GM12878 (cell line): Measurements from ENCODE around the gene HOXD10. TPM values are rescaled to one million over a fixed set of nuclear protein-coding genes. Genes with fewer than 3 reads are reported as not detected.
A peak's percentile ranks its signal among the peaks of the same experiment; 100 is the strongest.

ENCODE experiments used
- ATAC-seq: fragments of 200-7000 bp; cut with Tn5 transposase; 3 replicates; pipeline ENCODE4 v1.9.1; 2020; ENCODE audit warnings: mild to moderate bottlenecking, moderate library complexity
- BruUV-seq: library from RNA; stranded (reverse); fragments of 400-500 nt; replicated peaks from 2 replicates; lab custom pipeline; 2021; lab: Mats Ljungman, UMichigan
- CTCF ChIA-PET: fragments of 300-600 bp; sonication (Branson Sonifier 250); formaldehyde crosslinking; extraction: SDS; loops from one replicate; lab custom pipeline; 2021; ENCODE audit warnings: inconsistent platforms; lab: Yijun Ruan, JAX
- POLR2A ChIA-PET: fragments of 350-600 bp; formaldehyde crosslinking; extraction: SDS; loops from one replicate; lab custom pipeline; 2021; ENCODE audit warnings: inconsistent platforms; lab: Charles Lee
- RAD21 ChIA-PET: fragments of 300-600 bp; sonication (Branson Sonifier 250); formaldehyde crosslinking; loops from one replicate; lab custom pipeline; 2023; ENCODE audit warnings: antibody characterized with exemption; ENCODE audit not compliant: unreplicated experiment; lab: Charles Lee
- SMC1A ChIA-PET: fragments of 300-600 bp; sonication (Branson Sonifier 250); formaldehyde crosslinking; loops from one replicate; lab custom pipeline; 2023; ENCODE audit not compliant: unreplicated experiment, uncharacterized antibody; lab: Charles Lee
- DNase-seq: peaks from one replicate; pipeline ENCODE4 v3.0.0-alpha.2; 2011; ENCODE audit warnings: low read depth, low spot score
- FAIRE-seq: peaks from 3 replicates; lab custom pipeline; 2011; peaks lifted over from hg19 to GRCh38; lab: Jason Lieb, UNC
- H2AFZ ChIP-seq: 2 replicates; pipeline ENCODE4 v1.6.0; 2011; ENCODE audit warnings: low read depth, low read length, control low read depth; ENCODE audit not compliant: control insufficient read depth
- H3K27ac ChIP-seq: 2 replicates; pipeline ENCODE4 v1.5.1; 2011; ENCODE audit warnings: control low read depth; ENCODE audit not compliant: control insufficient read depth, insufficient read depth
- H3K27me3 ChIP-seq, 2 experiments: replicated peaks in 1 of 2; 2 replicates each; pipeline versions ENCODE4 v1.6.0 to v1.6.1; 2011; ENCODE audit warnings: low read length in 1 of 2; ENCODE audit not compliant: control insufficient read depth in 2 of 2, insufficient read depth in 2 of 2
- H3K36me3 ChIP-seq, 2 experiments: 2 replicates each; pipeline ENCODE4 v1.5.1; 2011; ENCODE audit warnings: low read length in 1 of 2; ENCODE audit not compliant: control insufficient read depth in 2 of 2, insufficient read depth in 2 of 2
- H3K4me1 ChIP-seq: 2 replicates; pipeline ENCODE4 v1.6.1; 2011; ENCODE audit warnings: mild to moderate bottlenecking, low read length, moderate library complexity, mixed read lengths; ENCODE audit not compliant: control insufficient read depth, insufficient read depth
- H3K4me2 ChIP-seq: 2 replicates; pipeline ENCODE4 v1.6.0; 2011; ENCODE audit warnings: control low read depth; ENCODE audit not compliant: control insufficient read depth, insufficient read depth
- H3K4me3 ChIP-seq: fragments of 200-600 bp; sonication (generic); 2 replicates; pipeline ENCODE4 v1.5.1; 2016
- H3K79me2 ChIP-seq: 2 replicates; pipeline ENCODE4 v1.6.0; 2011; ENCODE audit warnings: low read length; ENCODE audit not compliant: control insufficient read depth, insufficient read depth
- H3K9ac ChIP-seq: 2 replicates; pipeline ENCODE4 v1.8.0; 2011; ENCODE audit warnings: low read length, control low read depth, mixed read lengths; ENCODE audit not compliant: control insufficient read depth, insufficient read depth
- H3K9me3 ChIP-seq: replicated peaks from 3 replicates; pipeline ENCODE4 v1.5.1; 2011; ENCODE audit warnings: mild to moderate bottlenecking, low read length; ENCODE audit not compliant: control insufficient read depth, insufficient read depth
- H4K20me1 ChIP-seq: 2 replicates; pipeline ENCODE4 v1.6.0; 2011; ENCODE audit not compliant: control insufficient read depth, insufficient read depth
- CHD2 ChIP-seq: IDR thresholded peaks from 2 replicates; pipeline ENCODE4 v1.6.1; 2011; ENCODE audit warnings: low read depth, low read length, improper control_type of control experiment, borderline replicate concordance
- CHD4 ChIP-seq: fragments of 200-600 bp; sonication (generic); IDR thresholded peaks from 2 replicates; pipeline ENCODE4 v1.6.1; 2016; ENCODE audit warnings: mild to moderate bottlenecking
- SUZ12 ChIP-seq: fragments of 200-600 bp; sonication (generic); IDR thresholded peaks from one replicate; pipeline ENCODE4 v1.6.1; 2018; ENCODE audit warnings: antibody characterized with exemption, mild to moderate bottlenecking; ENCODE audit not compliant: unreplicated experiment
- WGBS: methylation state at CpG from one replicate; pipeline ENCODE4 v1.1.6; 2016; ENCODE audit warnings: low lambda C conversion rate; ENCODE audit not compliant: insufficient replicate concordance, insufficient coverage; ENCODE audit errors: missing lambda C conversion rate; 5-methylcytosine and 5-hydroxymethylcytosine counted together
- in situ Hi-C: fragments of 300-500 bp; cut with MboI; formaldehyde crosslinking; loops from 9 replicates; pipeline ENCODE4 v1.14.3; 2018; ENCODE audit warnings: mixed read lengths
- intact Hi-C: fragments of 100-400 bp; cut with micrococcal nuclease; formaldehyde crosslinking; loops from one replicate; pipeline ENCODE4 v1.14.2; 2022; ENCODE audit not compliant: unreplicated experiment
- polyA plus RNA-seq, 11 experiments: library from polyadenylated mRNA; depleted of rRNA in 4 of 11; unstranded in 6 of 11; stranded (reverse) in 5 of 11; fragments of >200 nt; fragmentation: Nextera tagmentation in 4 of 11; fragmentation: Illumina TruSeq in 1 of 11; extraction: Ambion mirVana in 4 of 11; extraction: Trizol in 1 of 11; gene quantifications; 1 replicate in 1 of 11; 2 replicates in 10 of 11; pipeline versions ENCODE4 v1.2.1 to v1.2.3, GENCODE V29; 2011 to 2016; ENCODE audit warnings: inconsistent platforms in 2 of 11, missing spikeins in 2 of 11, low read depth in 1 of 11
- total RNA-seq, 4 experiments: library from RNA; depleted of rRNA in 3 of 4; stranded (reverse); fragments of >200 nt in 3 of 4; fragmentation: Illumina TruSeq in 1 of 4; extraction: Trizol in 1 of 4; gene quantifications; 2 replicates each; pipeline versions ENCODE4 v1.2.1 to v1.2.3, GENCODE V29; 2013 to 2021
- TF ChIP-seq, protein P1 (sequence below): IDR thresholded peaks from 2 replicates; pipeline ENCODE4 v1.6.1; 2011; ENCODE audit warnings: borderline replicate concordance, low read depth, mild to moderate bottlenecking, moderate library complexity, mixed read lengths, low read length; ENCODE audit not compliant: insufficient read depth; ENCODE audit errors: extremely low read length

The HOXD10 gene
- total and polyA plus RNA-seq, 10 of the 15 experiments (the other 5 are each of a cell fraction or from before 2014, with no cell fraction given) = not detected

DNA sequence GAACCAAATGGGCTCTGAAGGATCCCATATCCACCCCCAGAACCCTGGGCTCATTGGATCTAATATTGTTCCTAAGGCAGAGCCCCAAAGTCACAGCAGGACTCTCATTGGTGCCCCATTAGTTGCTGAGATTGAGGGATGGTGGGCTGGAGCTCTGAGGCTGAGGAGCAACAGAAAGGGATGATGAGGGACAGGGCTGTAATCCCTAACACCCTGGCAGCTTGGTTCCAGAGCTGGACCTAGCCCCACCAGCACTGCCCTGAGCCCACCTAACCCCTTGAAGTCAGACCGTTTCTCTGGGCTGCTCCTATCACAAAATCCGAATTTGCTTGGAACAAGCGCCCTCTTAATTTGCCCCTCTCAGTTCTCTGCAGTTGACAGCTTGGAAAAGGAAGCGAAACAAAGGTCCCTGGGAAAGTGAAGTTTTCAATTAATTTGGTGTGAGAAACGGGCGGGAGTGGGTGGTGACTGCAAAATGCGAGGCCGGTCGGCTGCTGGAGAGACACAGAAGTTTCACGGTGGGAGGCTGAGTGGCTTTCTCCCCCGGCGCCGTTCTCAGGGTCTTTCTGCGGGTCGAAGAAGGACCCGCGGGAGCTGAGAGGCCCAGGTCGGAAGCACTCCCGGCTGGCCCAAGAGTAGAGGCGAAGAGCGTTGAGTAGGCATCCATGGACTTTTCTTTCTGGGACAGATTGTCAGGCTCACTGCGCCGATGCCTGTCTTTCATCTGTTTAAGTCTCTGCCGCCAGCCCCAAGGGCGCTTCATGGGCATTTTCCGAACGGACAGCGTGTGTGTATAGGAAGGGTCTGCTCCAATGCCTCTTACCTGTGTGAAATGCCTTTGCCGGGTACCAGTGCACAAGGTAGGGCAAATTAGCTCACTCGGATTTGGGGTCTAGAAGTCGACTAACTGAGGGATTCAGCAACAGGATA is 25.0 kb upstream of the HOXD10 start (continued):
- no peak for TF ChIP-seq CHD2
- TF ChIP-seq, all 136 proteins: peak for 0

- BruUV-seq = no TSS peak
- H3K4me3 ChIP-seq = no peak within 1 kb of the TSS
- SMC1A ChIA-PET = interaction anchor here (0.7 kb wide), 1 partner anchor 458 kb away, joined by 3 read pairs; no protein-coding TSS in a partner anchor
- no peak for FAIRE-seq
- no peak within 1 kb of the TSS for H3K9ac ChIP-seq
- 39% methylated on average over 52 of the region's 95 CpGs for WGBS
- TF ChIP-seq SUZ12 = peak; percentile 16
- TF ChIP-seq, protein P1, sequence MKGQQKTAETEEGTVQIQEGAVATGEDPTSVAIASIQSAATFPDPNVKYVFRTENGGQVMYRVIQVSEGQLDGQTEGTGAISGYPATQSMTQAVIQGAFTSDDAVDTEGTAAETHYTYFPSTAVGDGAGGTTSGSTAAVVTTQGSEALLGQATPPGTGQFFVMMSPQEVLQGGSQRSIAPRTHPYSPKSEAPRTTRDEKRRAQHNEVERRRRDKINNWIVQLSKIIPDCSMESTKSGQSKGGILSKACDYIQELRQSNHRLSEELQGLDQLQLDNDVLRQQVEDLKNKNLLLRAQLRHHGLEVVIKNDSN = no peak
- no peak for TF ChIP-seq CHD4
- TF ChIP-seq, all 136 proteins: peak for 1
- intact Hi-C loops (no loop called here), in situ Hi-C loops (no loop called here)
- Histone ChIP-seq H3K79me2 (no peaks in the 10 kb centered on the region), H2AFZ (no peak within 1 kb of the TSS), H3K9me3 (no peaks in the 10 kb centered on the region), H3K27me3 (peaks cover 11 to 33% of the 10 kb centered on the region in 2 experiments), H4K20me1 (no peaks in the 10 kb centered on the region), H3K27ac (no peak within 1 kb of the TSS), H3K4me1 (peaks cover 3% of the 10 kb centered on the region; the same call in 1 of the 2 replicates), H3K4me2 (no peak within 1 kb of the TSS), H3K36me3 (no peaks in the 10 kb centered on the region)
- no peak for ATAC-seq
- ChIA-PET CTCF (no interaction called here), RAD21 (no interaction called here), POLR2A (no interaction called here)
- no peak for DNase-seq
These were observed 24.1 kb upstream of the HOXD10 start, which contains the start of gene HOXD13 for GRCh38 chr2:176092270-176093144. TSS of gene HOXD13 (plus strand) at chr2:176092721. CDS start at chr2:176092891, 170 bp downstream.
